Midbrain (tissue), 1 donor: Measurements from ENCODE around the gene CHRNG.

Experiments used
- DNase-seq: peaks from one replicate; lab custom pipeline; 2025; lab: John Stamatoyannopoulos, UW

The CHRNG gene

GRCh38 chr2:232576995-232577394 lies 37.5 kb downstream of the CHRNG start:
- no peak for DNase-seq

- DNase-seq, result no peak
Observed at GRCh38 chr2:232577841-232578240, 38.3 kb downstream of the CHRNG start.

GRCh38 chr2:232578626-232579025 lies 39.1 kb downstream of the CHRNG start:
- no peak for DNase-seq

- no peak for DNase-seq
Observed at GRCh38 chr2:232580648-232580981, 41.1 kb downstream of the CHRNG start.

- DNase-seq, result no peak
Observed at GRCh38 chr2:232581725-232582124, 42.2 kb downstream of the CHRNG start.

GRCh38 chr2:232584238-232584637 lies 44.7 kb downstream of the CHRNG start:
- no peak for DNase-seq

- no peak for DNase-seq
Observed at GRCh38 chr2:232586943-232587505, 47.5 kb downstream of the CHRNG start.

GRCh38 chr2:232587512-232587911 lies 48.0 kb downstream of the CHRNG start:
- no peak for DNase-seq

- no peak for DNase-seq
Observed at GRCh38 chr2:232588031-232588430, 48.5 kb downstream of the CHRNG start.

GRCh38 chr2:232588680-232589585 lies 49.4 kb downstream of the CHRNG start:
- DNase-seq, result no peak

GRCh38 chr2:232592772-232593395 lies 53.4 kb downstream of the CHRNG start:
- DNase-seq, result no peak

- DNase-seq, result no peak
Observed at GRCh38 chr2:232593982-232594381, 54.5 kb downstream of the CHRNG start.
